ENCODE results near the gene CAMSAP3. TPM values are rescaled to one million over a fixed set of nuclear protein-coding genes. Genes with fewer than 3 reads are reported as not detected.

Gene CAMSAP3
- total RNA-seq, 6 experiments from 2014 or later: 21.8 to 31.9 (median 23.4) TPM

- no peaks in the 10 kb centered on the region for H3K27me3 ChIP-seq
- H3K4me1 ChIP-seq: peaks cover 0 to 9% (median 3%) of the 10 kb centered on the region in 4 donors
- no peak for ATAC-seq
- no peak for DNase-seq
- no peak overlapping the region for H3K27ac ChIP-seq
- no peak for TF ChIP-seq POLR2A (IDR thresholded peaks at IDR 0.05)
- no peak for TF ChIP-seq CTCF (IDR thresholded peaks at IDR 0.05)
- H3K4me3 ChIP-seq: no peak overlapping the region
- H3K9me3 ChIP-seq: no peaks in the 10 kb centered on the region
- WGBS (ENCODE audit: insufficient coverage, low coverage, low lambda C conversion rate, missing lambda C conversion rate): 67% methylated on average over 1 of the region's 2 CpGs
- H3K36me3 ChIP-seq: no peaks in the 10 kb centered on the region
- intact Hi-C loops (cut with DNase I): no loop called here
Measured at GRCh38 chr19:7650148-7650547, 54.5 kb downstream of the CAMSAP3 start.

GRCh38 chr19:7652061-7652641 lies 56.5 kb downstream of the CAMSAP3 start:
- WGBS (ENCODE audit: insufficient coverage, low coverage, low lambda C conversion rate, missing lambda C conversion rate): under 1% methylated on average over 27 of the region's 28 CpGs
- peak overlapping the region in 1 of 3 donors; percentile 19 for H3K27ac ChIP-seq
- DNase-seq (peak; percentile 79 to 91 (median 90)), ATAC-seq (peak; percentile 86 to 92 (median 90))
- no peak for TF ChIP-seq POLR2A (IDR thresholded peaks at IDR 0.05)
- peak; percentile 97 to 99 (median 98) for TF ChIP-seq CTCF (IDR thresholded peaks at IDR 0.05)
- no peak overlapping the region for H3K4me3 ChIP-seq
- H3K9me3 ChIP-seq: no peaks in the 10 kb centered on the region
- no peaks in the 10 kb centered on the region for H3K36me3 ChIP-seq
- no peaks in the 10 kb centered on the region for H3K27me3 ChIP-seq
- H3K4me1 ChIP-seq: peaks cover 0 to 9% (median 3%) of the 10 kb centered on the region in 4 donors
- intact Hi-C loops (cut with DNase I): no loop called here

GRCh38 chr19:7654401-7654800 lies 58.7 kb downstream of the CAMSAP3 start:
- Histone ChIP-seq H3K4me3 (no peak overlapping the region), H3K36me3 (no peaks in the 10 kb centered on the region), H3K4me1 (peaks cover 0 to 9% (median 3%) of the 10 kb centered on the region in 4 donors), H3K27ac (no peak overlapping the region), H3K9me3 (no peaks in the 10 kb centered on the region), H3K27me3 (no peaks in the 10 kb centered on the region)
- TF ChIP-seq CTCF (IDR thresholded peaks at IDR 0.05) (no peak), POLR2A (IDR thresholded peaks at IDR 0.05) (no peak)
- intact Hi-C loops (cut with DNase I): no loop called here
- WGBS (ENCODE audit: insufficient coverage, low coverage, low lambda C conversion rate, missing lambda C conversion rate): 85% methylated on average over 8 of the region's 8 CpGs
- no peak for DNase-seq
- ATAC-seq: no peak

GRCh38 chr19:7655581-7655980 lies 59.9 kb downstream of the CAMSAP3 start:
- Histone ChIP-seq H3K27me3 (no peaks in the 10 kb centered on the region), H3K36me3 (no peaks in the 10 kb centered on the region), H3K9me3 (no peaks in the 10 kb centered on the region), H3K4me3 (no peak overlapping the region), H3K4me1 (peaks cover 0 to 9% (median 3%) of the 10 kb centered on the region in 4 donors), H3K27ac (no peak overlapping the region)
- ATAC-seq: no peak
- intact Hi-C loops (cut with DNase I): no loop called here
- 77% methylated on average over 6 of the region's 8 CpGs for WGBS (ENCODE audit: insufficient coverage, low coverage, low lambda C conversion rate, missing lambda C conversion rate)
- TF ChIP-seq CTCF (IDR thresholded peaks at IDR 0.05): no peak
- TF ChIP-seq POLR2A (IDR thresholded peaks at IDR 0.05): no peak
- no peak for DNase-seq
